Stimulated activated CD8-positive, alpha-beta memory T cell treated with anti-CD3 and anti-CD28 coated beads, Interleukin-7, amount 100 ng/mL, for 24 hours (primary cell): ENCODE measurements around the gene ZNF691.
"Not testable (repeated sequence)": the region's sequence is repeated elsewhere in the genome, so short reads cannot be mapped to it uniquely, and the experiment has no call there.

Experiments used
- DNase-seq: peaks from one replicate; pipeline ENCODE4 v3.0.0-alpha.2; 2020; ENCODE audit warnings: low read depth

ZNF691 gene

GRCh38 chr1:42859366-42859765 lies 13.0 kb downstream of the ZNF691 start:
- DNase-seq, result not testable (repeated sequence)

GRCh38 chr1:42860339-42861013 lies 14.1 kb downstream of the ZNF691 start:
- DNase-seq, result no peak

GRCh38 chr1:42861014-42861399 lies 14.6 kb downstream of the ZNF691 start:
- DNase-seq, result no peak

- DNase-seq, result no peak
These were observed 20.1 kb downstream of the ZNF691 start for GRCh38 chr1:42866549-42866948.

GRCh38 chr1:42868466-42868865 lies 22.1 kb downstream of the ZNF691 start:
- not testable (repeated sequence) for DNase-seq

GRCh38 chr1:42869254-42869653 lies 22.8 kb downstream of the ZNF691 start:
- not testable (repeated sequence) for DNase-seq

- DNase-seq, result not testable (repeated sequence)
These were observed 23.3 kb downstream of the ZNF691 start for GRCh38 chr1:42869751-42870150.

GRCh38 chr1:42873108-42873507 lies 26.7 kb downstream of the ZNF691 start:
- DNase-seq, result not testable (repeated sequence)

GRCh38 chr1:42873670-42874069 lies 27.3 kb downstream of the ZNF691 start:
- DNase-seq, result no peak

GRCh38 chr1:42876009-42876408 lies 29.6 kb downstream of the ZNF691 start:
- no peak for DNase-seq

- no peak for DNase-seq
These were observed 31.0 kb downstream of the ZNF691 start for GRCh38 chr1:42877380-42877779.

- DNase-seq, result no peak
These were observed 34.0 kb downstream of the ZNF691 start for GRCh38 chr1:42880384-42880783.

- no peak for DNase-seq
These were observed 39.8 kb downstream of the ZNF691 start for GRCh38 chr1:42886046-42886739.

- no peak for DNase-seq
These were observed 40.4 kb downstream of the ZNF691 start for GRCh38 chr1:42886800-42887199.

GRCh38 chr1:42887366-42887765 lies 41.0 kb downstream of the ZNF691 start:
- no peak for DNase-seq

GRCh38 chr1:42888013-42888633 lies 41.7 kb downstream of the ZNF691 start:
- DNase-seq, result no peak

- DNase-seq, result no peak
These were observed 42.9 kb downstream of the ZNF691 start for GRCh38 chr1:42889264-42889663.

- DNase-seq, result no peak
These were observed 45.2 kb downstream of the ZNF691 start for GRCh38 chr1:42891465-42892138.

- not testable (repeated sequence) for DNase-seq
These were observed 53.5 kb downstream of the ZNF691 start for GRCh38 chr1:42899960-42900359.
